Heart left ventricle (tissue), 13 donors: ENCODE measurements around the gene ALG13.

Source experiments
- CTCF ChIP-seq, 12 donors: fragments of 200-600 bp; sonication (generic) in 4 of 12; IDR thresholded peaks; one replicate each; pipeline versions ENCODE4 v1.5.0 to v1.8.0; 2018 to 2022; ENCODE audit warnings: antibody characterized with exemption in 12 of 12, mild to moderate bottlenecking in 5 of 12
- POLR2A ChIP-seq, 2 donors: fragments of 450-650 bp; IDR thresholded peaks; one replicate each; pipeline ENCODE4 v1.6.1; 2017; ENCODE audit warnings: antibody characterized with exemption in 2 of 2, mild to moderate bottlenecking in 2 of 2, moderate library complexity in 2 of 2
- donor health status: ischemic (EF 13 %, LVEDD 7.1; RV severe dilation, severe dysfunction).
- donor health status: DM: no; HTN: yes; CAD: no.
- donor health status: DM: no; HTN: no; CAD: no.
- donor health status: ischemic (EF 25% LVEDD 6.9; RV normal size, moderate dysfunction).
- donor health status: ischemic (EF 25% LVEDD 5.7; RV mildly dilated, moderate dysfunction).
- donor health status: ischemic (EF 35%, LVEDD 5.7; RV mildly dilated, moderate dysfunction).
- donor health status: nonischemic (EF 11% LVEDD 7.7; RV severe dilation, severe dysfunction).
- donor health status: DM: yes; HTN: yes; CAD: no.
- donor health status: PGD.
- donor health status: ischemic (EF 29% LVEDD 5.4; RV normal size, mild dysfunction).
- donor health status: nonischemic (EF 23%, LVEDD 6.1; RV moderate dilation, normal function).

GRCh38 chrX:111650845-111651244 lies 30.1 kb upstream of the ALG13 start:
- TF ChIP-seq CTCF (IDR thresholded peaks at IDR 0.05) (no peak), POLR2A (IDR thresholded peaks at IDR 0.05) (no peak)
